Measurements from ENCODE around the gene DNA2.
"Not testable (repeated sequence)": the region's sequence is repeated elsewhere in the genome, so short reads cannot be mapped to it uniquely, and the experiment has no call there.

DNA2 gene, protein sequence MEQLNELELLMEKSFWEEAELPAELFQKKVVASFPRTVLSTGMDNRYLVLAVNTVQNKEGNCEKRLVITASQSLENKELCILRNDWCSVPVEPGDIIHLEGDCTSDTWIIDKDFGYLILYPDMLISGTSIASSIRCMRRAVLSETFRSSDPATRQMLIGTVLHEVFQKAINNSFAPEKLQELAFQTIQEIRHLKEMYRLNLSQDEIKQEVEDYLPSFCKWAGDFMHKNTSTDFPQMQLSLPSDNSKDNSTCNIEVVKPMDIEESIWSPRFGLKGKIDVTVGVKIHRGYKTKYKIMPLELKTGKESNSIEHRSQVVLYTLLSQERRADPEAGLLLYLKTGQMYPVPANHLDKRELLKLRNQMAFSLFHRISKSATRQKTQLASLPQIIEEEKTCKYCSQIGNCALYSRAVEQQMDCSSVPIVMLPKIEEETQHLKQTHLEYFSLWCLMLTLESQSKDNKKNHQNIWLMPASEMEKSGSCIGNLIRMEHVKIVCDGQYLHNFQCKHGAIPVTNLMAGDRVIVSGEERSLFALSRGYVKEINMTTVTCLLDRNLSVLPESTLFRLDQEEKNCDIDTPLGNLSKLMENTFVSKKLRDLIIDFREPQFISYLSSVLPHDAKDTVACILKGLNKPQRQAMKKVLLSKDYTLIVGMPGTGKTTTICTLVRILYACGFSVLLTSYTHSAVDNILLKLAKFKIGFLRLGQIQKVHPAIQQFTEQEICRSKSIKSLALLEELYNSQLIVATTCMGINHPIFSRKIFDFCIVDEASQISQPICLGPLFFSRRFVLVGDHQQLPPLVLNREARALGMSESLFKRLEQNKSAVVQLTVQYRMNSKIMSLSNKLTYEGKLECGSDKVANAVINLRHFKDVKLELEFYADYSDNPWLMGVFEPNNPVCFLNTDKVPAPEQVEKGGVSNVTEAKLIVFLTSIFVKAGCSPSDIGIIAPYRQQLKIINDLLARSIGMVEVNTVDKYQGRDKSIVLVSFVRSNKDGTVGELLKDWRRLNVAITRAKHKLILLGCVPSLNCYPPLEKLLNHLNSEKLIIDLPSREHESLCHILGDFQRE

DNA sequence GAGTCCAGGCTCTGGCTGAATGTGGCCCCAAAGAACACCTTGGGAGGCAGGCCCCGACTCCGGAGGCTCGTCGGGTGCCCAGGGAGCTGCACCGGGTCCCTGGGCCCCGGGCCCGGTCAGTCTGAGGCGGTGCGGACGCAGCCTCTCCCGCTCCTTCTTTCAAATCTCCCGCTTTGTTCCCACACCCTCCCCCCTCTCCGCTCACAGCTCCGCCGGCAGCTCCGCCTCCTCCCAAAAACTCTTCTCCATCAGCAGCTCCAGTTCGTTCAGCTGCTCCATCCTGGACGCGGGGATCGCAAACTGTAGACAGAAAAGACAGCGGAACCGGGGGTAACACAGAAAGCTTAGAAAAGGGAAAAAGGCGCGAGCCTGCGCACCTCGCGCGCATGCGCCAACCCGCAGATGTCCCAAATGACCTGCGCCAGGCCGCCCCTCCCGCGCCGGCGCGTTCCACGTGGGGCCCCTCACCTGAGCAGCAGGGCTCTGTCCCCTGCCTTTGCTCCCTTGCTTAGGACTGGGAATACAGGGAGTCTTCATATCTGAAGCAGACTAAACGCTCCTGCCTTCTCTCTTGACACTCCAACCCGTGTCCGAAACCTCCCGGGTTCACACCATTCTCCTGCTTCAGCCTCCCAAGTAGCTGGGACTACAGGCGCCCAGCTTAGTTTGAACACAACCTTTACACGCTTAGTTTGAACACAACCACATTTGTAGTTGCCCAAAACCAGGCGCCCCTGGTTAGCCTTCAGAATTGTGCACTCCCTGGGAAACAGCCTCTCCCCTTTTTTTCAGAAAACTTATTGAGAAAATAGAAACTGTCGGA, at the start of gene DNA2:
Gene DNA2 (minus strand): TSS at position 388 of the 823 bp plus-strand sequence. CDS start 109 bp downstream, at position 279.
- peak; percentile 83 to 86 for DNase-seq

GRCh38 chr10:68518609-68519008, 46.8 kb upstream of the DNA2 start:
- DNase-seq: not testable (repeated sequence)

GRCh38 chr10:68517188-68517587, 45.4 kb upstream of the DNA2 start:
- DNase-seq: no peak

GRCh38 chr10:68516766-68517165, 45.0 kb upstream of the DNA2 start:
- no peak for DNase-seq

GRCh38 chr10:68516216-68516615, 44.4 kb upstream of the DNA2 start:
- DNase-seq: not testable (repeated sequence)

DNA sequence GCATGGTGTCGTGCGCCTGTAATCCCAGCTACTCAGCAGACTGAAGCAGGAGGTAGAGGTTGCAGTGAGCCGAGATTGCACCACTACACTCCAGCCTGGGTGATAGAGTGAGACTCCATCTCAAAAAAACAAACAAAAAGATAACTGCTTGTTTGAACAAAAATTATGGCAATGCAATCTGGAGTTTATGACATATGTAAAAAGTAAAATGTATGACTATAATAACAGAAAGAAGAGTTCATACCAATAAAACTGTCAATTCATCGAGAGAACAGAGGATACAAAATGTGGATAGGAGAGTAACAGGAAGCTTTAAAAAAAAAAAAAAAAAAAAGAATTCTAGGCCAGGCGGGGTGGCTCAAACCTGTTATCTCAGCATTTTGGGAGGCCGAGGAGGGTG, 36.3 kb upstream of the DNA2 start:
- no peak for DNase-seq

DNA sequence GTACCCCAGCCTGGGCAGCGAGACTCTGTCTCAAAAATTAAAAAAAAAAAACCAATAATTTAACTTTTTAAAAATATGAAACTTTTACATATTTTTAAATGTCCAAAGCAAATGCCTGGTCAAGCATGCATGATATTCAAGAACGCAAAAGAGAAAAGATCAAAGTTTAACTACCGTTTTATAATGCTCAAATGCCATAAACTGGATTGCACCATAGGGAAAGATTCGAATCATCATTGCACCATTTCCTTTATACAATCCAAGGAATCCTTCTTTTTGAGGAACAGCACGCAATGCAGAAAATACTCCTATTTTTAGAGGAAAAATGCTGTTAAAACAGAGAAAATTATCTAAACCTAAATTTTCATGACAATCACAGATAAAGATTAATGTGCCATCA, 34.6 kb upstream of the DNA2 start:
- no peak for DNase-seq

- no peak for DNase-seq
These were observed 31.1 kb upstream of the DNA2 start for GRCh38 chr10:68502846-68503245.

GRCh38 chr10:68501691-68502090, 29.9 kb upstream of the DNA2 start:
- DNase-seq: no peak

DNA sequence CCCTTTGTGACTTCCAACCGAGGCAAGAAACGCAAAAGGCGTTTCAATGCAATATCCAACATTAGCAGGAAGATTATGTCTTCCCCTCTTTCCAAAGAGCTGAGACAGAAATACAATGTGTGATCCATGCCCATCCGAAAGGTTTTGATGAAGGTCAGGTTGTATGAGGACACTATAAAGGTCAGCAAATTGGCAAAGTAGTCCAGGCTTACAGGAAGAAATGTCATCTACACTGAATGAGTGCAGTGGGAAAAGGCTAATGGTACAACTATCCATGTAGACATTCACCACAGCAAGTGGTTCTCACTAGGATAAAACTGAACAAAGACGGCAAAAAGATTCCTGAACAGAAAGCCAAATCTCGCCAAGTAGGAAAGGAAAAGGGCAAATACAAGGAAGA, 27.8 kb upstream of the DNA2 start:
- DNase-seq: no peak

DNA sequence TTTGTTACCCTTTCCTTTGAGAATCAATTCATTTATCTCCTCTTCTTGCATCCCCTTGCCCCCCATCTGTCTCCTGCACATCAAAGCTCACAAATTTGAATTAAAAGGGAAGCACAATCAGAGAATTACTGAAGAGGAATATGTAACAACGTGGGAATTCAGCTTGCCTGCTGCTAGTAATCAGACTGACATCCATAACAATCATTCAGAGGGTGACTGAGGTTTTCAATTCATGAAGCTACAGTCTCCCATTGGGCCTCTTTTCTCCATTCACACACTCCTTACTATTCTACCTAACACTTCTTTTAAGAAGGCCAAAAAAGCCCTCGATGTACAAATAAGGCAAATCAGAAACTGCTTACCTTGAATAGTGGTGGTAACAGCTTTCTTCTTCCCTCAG, 24.3 kb upstream of the DNA2 start:
- no peak for DNase-seq

- DNase-seq: no peak
These were observed 20.3 kb upstream of the DNA2 start for GRCh38 chr10:68492118-68492517.

DNA sequence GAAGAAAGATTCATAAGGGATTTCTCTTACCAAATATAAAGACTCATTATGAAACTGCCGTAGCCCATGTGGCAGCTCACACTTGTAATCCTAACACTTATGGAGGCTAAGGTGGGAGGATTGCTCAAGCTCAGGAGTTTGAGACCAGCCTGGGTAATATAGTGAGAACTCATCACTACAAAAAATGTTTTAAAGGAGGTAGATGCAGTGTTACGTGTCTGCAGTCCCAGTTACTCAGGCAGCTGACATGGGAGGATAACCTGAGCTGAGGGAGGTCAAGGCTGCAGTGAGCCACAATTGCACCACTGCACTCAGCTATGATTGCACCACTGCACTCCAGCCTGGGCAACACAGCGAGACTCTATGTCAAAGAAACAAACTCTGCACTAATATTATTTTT, 18.1 kb upstream of the DNA2 start:
- no peak for DNase-seq

- no peak for DNase-seq
These were observed 2.2 kb upstream of the DNA2 start for GRCh38 chr10:68474021-68474420.

DNA sequence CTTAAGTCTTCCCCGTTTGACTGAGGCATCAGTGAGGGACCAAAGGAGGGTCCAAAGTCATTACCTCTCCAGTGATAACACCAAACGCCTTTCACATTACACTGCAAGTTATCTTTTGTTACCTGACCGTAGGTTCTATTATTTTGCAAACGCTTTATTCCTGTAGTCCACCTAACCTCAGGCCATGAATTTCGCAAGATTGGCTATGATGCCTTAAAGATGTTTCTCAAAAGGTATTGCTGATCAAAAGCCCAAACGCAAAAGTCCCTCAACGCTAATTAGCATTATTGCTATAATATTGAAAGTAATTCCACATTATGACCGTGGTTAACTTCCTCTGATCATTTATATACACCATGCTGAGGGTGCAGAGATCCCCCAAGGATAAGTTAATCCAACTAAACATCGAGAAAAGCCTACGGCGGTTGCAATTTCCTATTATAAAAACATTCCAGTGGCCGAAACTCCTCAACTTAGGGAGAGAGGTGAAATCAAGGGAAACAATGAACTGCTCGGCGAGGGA, 649 bp downstream of the DNA2 start:
- no peak for DNase-seq

DNA sequence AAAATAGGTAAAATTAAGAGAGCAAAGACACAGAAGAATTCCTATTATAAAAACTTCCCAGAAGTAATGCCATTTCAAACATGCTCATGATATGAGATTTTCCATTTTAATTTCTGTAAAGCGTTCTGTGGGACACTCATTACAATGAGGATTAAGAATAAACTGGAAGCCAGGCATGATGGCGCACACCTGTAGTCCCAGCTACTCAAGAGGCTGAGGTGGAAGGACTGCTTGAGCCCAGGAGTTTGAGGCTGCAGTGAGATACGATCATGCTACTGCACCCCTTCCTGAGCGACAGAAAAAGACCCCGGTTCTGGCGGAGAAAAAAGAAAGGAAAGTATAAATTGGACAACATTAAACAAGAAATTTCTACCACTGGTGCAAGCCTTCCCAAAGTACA, 1.5 kb downstream of the DNA2 start:
- no peak for DNase-seq

- no peak for DNase-seq
These were observed 1.9 kb downstream of the DNA2 start for GRCh38 chr10:68469838-68470237.

DNA sequence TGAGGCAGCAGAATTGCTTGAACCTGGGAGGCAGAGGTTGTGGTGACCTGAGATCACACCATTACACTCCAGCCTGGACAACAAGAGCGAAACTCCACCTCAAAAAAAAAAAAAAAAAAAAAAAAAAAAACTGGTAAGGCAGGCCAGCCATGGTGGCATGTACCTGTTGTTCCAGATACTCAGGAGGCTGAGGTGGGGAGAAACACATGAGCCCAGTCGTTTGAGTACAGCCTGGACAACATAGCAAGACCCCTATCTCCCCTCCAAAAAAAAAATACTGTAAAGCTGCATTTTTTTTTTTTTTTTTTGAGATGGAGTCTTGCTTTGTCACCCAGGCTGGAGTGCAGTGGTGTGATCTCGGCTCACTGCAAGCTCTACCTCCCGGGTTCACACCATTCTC, 7.0 kb downstream of the DNA2 start:
- DNase-seq: not testable (repeated sequence)

- DNase-seq: no peak
These were observed 8.2 kb downstream of the DNA2 start for GRCh38 chr10:68463365-68464093.

- no peak for DNase-seq
These were observed 9.2 kb downstream of the DNA2 start for GRCh38 chr10:68462536-68462935.

- DNase-seq: no peak
These were observed 10.7 kb downstream of the DNA2 start for GRCh38 chr10:68461032-68461431.

- not testable (repeated sequence) for DNase-seq
These were observed 22.1 kb downstream of the DNA2 start for GRCh38 chr10:68449698-68450097.

Measured in activated CD4-positive, alpha-beta T cell treated with anti-CD3 and anti-CD28 coated beads, Interleukin-2, amount 50 U/mL, for 48 hours (primary cell).